HG03066 (cell line): ENCODE measurements around the gene FAM83C.

Experiments
- ATAC-seq: cut with Tn5 transposase; IDR thresholded peaks from one replicate; pipeline ENCODE4 v1.9.1; 2021; ENCODE audit warnings: low read depth; ENCODE audit not compliant: unreplicated experiment

Gene FAM83C

DNA sequence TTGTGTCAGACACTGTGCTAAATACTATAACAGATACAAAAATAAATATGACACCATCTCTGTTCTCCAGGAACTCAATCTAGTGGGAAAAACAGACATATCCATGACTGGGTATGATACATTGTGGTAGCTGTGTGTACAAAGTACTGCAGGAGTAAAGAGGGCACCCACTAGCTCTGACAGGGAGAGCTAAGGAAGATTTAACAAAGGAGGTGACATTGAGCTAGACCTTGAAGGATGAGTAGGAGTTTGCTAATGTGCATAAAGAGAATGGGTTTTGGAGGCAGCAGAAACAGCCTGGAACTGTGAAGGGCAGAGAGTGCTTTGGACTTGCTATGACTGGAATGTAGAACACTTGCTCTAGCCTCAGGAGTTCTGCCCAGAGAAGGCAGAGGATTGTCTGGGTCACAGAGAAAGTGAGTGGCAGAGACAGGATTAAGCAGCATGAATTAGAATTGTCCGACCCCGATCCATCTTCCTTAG, 51.4 kb downstream of the FAM83C start:
- ATAC-seq: no peak

DNA sequence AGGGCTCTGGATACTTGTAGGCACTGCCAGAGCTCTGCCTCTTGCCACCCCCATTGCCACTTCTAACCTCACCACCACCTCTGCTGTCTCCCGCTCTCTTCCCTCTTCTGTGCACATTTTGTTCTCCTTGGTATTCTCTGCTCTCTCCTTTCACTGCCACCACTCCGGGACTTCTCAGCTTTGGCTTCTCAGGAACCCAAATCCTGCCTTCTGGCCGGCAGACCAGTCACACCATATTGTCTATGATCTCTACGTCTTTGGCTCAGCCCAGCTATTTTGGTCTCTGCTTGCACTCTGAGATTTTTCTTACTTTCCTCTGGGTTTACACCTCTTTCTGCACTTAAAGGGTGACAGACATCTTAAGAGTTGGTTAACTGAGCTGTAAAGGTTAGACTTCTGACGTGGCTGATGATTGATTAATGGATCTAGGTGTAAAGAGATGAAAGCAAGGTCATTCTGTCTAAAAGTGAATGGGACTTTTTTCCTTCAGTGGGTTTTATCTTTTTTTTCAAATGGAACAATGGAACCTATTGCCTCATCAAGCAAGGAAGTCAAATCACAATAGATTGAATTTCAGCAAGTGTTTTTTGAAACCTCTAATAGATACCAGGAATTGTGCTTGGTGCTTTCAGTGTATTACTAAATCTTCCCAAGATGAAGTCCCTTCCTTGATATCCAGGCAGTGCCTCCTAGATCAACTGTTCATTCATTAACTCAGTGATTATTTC, 52.0 kb downstream of the FAM83C start:
- no peak for ATAC-seq

DNA sequence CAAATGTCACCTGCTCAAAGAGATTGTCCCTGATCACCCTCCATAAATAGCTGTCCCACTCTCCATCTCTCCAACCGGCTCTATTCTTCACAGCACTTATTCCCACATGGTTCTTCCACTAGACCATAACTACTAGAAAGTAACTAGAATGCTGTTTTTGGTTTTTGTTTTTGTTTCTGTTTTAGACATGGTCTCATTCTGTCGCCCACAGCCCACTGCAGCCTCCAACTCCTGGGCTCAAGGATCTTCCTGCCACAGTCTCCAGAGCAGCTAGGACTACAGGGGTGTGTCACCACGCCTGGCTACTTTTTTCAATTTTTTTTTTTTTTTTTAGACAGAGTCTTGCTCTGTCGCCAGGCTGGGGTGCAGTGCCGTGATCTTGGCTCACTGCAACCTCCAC, 53.5 kb downstream of the FAM83C start:
- no peak for ATAC-seq

DNA sequence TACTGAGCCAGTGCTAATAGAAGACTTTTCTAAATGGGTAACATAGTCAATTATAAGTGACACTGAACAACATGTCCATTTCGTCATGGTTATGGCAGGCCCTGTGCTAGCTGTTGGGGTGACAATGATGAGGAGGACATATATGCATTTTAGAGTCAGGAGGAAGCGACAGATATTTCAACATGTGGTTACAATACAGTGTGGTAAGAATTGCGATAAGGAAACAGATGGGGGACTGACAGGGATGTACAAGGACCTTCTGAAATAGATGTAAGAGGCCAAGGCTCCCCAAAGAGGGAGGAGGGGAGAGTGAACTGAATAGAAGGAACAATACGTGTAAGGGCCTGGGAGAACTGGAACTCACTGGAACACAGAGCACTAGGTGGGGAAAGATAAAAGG, 54.1 kb downstream of the FAM83C start:
- no peak for ATAC-seq

DNA sequence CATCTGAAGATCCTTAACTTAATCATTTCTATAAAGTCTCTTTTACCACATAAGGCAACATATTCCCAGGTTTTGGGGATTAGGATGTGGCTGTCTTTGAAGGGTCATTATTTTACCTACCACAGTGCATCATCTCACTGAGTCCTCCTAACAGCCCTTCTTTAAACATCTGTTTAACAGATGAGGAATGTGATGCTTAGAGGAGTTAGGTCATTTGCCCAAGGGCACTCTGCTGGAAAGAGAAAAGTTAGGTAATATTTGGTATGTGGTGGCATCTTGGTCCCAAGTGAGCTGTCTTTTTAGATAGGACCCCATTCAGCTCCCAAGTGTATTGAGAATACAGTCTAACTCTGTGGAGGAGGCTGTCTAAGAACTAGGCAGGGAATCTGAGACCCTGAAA, 54.7 kb downstream of the FAM83C start:
- no peak for ATAC-seq

DNA sequence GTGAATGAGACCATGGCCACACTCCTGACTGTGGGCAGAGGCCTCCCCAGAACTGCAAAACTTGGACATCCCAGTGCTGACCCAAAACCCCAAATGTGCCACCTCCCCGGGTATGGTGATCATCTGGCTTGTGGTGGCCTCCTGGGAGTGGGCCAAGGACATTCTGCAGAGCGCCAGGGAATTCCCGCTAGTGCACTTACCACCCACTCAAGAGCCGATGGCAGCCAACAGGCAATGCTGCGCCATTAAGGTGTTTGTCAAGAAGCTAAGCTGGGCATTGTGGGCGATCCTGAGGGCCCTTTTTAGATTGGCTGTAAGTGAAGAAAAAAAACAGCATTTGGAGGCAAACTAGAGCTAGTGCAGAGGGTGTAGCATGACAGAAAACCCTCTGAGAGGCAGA, 56.3 kb downstream of the FAM83C start:
- no peak for ATAC-seq
